Testis (tissue), 2 donors: ENCODE measurements around the gene ZZZ3.

ENCODE experiments used
- CTCF ChIP-seq, 3 experiments: fragments of 450-650 bp in 2 of 3; fragments of 200-600 bp in 1 of 3; sonication (generic) in 1 of 3; IDR thresholded peaks; one replicate each; pipeline ENCODE4 v1.5.1; 2016 to 2019; ENCODE audit warnings: antibody characterized with exemption in 3 of 3, mild to moderate bottlenecking in 2 of 3, moderate library complexity in 1 of 3
- POLR2A ChIP-seq: fragments of 450-650 bp; IDR thresholded peaks from one replicate; pipeline ENCODE4 v1.6.1; 2017; ENCODE audit warnings: antibody characterized with exemption, mild to moderate bottlenecking, moderate library complexity

- TF ChIP-seq POLR2A (no peak), CTCF (IDR thresholded peaks at IDR 0.05) (no peak)
These were observed 8.6 kb downstream of the ZZZ3 start for GRCh38 chr1:77673716-77674355.
